ENCODE results near the gene TDRD6. TPM values are rescaled to one million over a fixed set of nuclear protein-coding genes. Genes with fewer than 3 reads are reported as not detected.
A peak's percentile ranks its signal among the peaks of the same experiment; 100 is the strongest.

TDRD6 gene
- total and polyA plus RNA-seq, 8 donors = 0.06 to 1.2 (median 0.37) TPM

- TF ChIP-seq, protein P1, sequence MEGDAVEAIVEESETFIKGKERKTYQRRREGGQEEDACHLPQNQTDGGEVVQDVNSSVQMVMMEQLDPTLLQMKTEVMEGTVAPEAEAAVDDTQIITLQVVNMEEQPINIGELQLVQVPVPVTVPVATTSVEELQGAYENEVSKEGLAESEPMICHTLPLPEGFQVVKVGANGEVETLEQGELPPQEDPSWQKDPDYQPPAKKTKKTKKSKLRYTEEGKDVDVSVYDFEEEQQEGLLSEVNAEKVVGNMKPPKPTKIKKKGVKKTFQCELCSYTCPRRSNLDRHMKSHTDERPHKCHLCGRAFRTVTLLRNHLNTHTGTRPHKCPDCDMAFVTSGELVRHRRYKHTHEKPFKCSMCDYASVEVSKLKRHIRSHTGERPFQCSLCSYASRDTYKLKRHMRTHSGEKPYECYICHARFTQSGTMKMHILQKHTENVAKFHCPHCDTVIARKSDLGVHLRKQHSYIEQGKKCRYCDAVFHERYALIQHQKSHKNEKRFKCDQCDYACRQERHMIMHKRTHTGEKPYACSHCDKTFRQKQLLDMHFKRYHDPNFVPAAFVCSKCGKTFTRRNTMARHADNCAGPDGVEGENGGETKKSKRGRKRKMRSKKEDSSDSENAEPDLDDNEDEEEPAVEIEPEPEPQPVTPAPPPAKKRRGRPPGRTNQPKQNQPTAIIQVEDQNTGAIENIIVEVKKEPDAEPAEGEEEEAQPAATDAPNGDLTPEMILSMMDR (IDR thresholded peaks at IDR 0.05) = no peak
- 0% methylated on average over 70 to 72 of the region's 72 CpGs for WGBS, 2 donors
- Histone ChIP-seq H3K9me3 (no peaks in the 10 kb centered on the region), H3K36me3 (no peaks in the 10 kb centered on the region), H3K27me3 (no peaks in the 10 kb centered on the region), H3K4me1 (peaks cover 0 to 16% (median 3%) of the 10 kb centered on the region in 3 donors), H3K27ac (peak within 1 kb of the TSS; percentile 54 to 91 (median 78)), H3K4me3 (peak within 1 kb of the TSS; percentile 50 to 95 (median 91))
- peak; percentile 95 to 98 (median 96) for DNase-seq
- intact Hi-C loops (cut with DNase I) = no loop called here
- peak; percentile 89 for FAIRE-seq
- ATAC-seq = peak; percentile 97 to 100 (median 99)
These were observed 34.9 kb upstream of the TDRD6 start, which contains the start of the genes CYP39A1 and SLC25A27 for GRCh38 chr6:46652603-46653438. Gene CYP39A1, minus strand, starts transcription at chr6:46652818. Its CDS starts 236 bp downstream, at chr6:46652582. Gene SLC25A27, plus strand, starts transcription at chr6:46652975. Its CDS starts 218 bp downstream, at chr6:46653193.

DNA sequence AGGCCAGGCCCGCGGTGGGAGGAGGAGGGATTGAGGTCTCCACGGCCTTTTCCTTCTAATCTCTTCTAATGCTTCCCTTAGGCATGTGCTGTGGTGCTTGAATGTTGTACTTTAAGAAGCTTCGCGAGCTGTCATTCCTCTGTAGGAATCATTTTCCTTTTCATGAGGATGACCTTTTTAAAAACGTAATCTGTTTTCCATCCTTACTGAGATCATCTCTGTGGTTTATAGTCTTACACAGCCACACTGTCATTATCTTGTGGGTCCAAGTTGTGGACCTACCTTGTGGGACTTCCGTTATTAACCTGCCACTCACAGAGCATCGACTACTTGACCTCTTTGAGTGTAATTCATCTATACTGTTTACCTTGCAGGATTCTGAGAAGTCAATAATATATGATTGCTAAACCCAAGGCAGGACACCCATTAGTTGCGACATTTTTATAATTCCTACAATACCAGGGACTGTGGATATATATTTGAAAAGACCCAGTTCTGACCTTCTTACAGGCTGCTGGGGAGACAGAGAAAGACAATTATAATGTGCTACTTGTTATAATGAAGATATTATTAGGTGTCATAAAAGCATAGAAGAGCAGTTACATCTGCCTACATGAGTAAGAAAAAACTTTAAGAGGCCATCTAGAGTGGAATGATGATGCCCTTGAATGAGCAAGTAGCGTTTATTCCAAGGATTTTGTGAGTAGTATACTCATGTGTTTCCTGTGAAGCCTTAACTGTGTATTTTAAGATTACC, 34.1 kb upstream of the TDRD6 start:
- intact Hi-C loops (cut with DNase I) = no loop called here
- peaks cover 0 to 16% (median 3%) of the 10 kb centered on the region in 3 donors for H3K4me1 ChIP-seq
- no peak for DNase-seq
- H3K4me3 ChIP-seq = peak overlapping the region; percentile 50 to 95 (median 91)
- H3K27me3 ChIP-seq = no peaks in the 10 kb centered on the region
- TF ChIP-seq, protein P1 (IDR thresholded peaks at IDR 0.05) = no peak
- no peaks in the 10 kb centered on the region for H3K36me3 ChIP-seq
- peak overlapping the region in 3 of 4 donors; percentile 54 to 91 (median 89) for H3K27ac ChIP-seq
- WGBS, 2 donors = 11% methylated on average over 10 of the region's 10 CpGs
- ATAC-seq = no peak
- no peaks in the 10 kb centered on the region for H3K9me3 ChIP-seq
- FAIRE-seq = no peak

- peaks cover 0 to 13% (median 3%) of the 10 kb centered on the region in 3 donors for H3K4me1 ChIP-seq
- intact Hi-C loops (cut with DNase I) = no loop called here
- TF ChIP-seq, protein P1 (IDR thresholded peaks at IDR 0.05) = peak in 1 of 4 donors; percentile 18
- DNase-seq (no peak), ATAC-seq (no peak), FAIRE-seq (no peak)
- H3K27me3 ChIP-seq = no peaks in the 10 kb centered on the region
- no peaks in the 10 kb centered on the region for H3K9me3 ChIP-seq
- no peak overlapping the region for H3K4me3 ChIP-seq
- no peak overlapping the region for H3K27ac ChIP-seq
- H3K36me3 ChIP-seq = no peaks in the 10 kb centered on the region
- 71% methylated on average over 6 of the region's 6 CpGs for WGBS, 2 donors
These were observed 31.9 kb upstream of the TDRD6 start for GRCh38 chr6:46655803-46656202.

- DNase-seq (no peak), ATAC-seq (no peak), FAIRE-seq (no peak)
- Histone ChIP-seq H3K27me3 (no peaks in the 10 kb centered on the region), H3K27ac (no peak overlapping the region), H3K4me1 (peaks cover 0 to 6% (median 3%) of the 10 kb centered on the region in 3 donors), H3K9me3 (no peaks in the 10 kb centered on the region), H3K4me3 (no peak overlapping the region), H3K36me3 (peaks cover 0 to 9% (median 0%) of the 10 kb centered on the region in 3 donors)
- intact Hi-C loops (cut with DNase I) = no loop called here
- TF ChIP-seq, protein P1 (IDR thresholded peaks at IDR 0.05) = no peak
These were observed 30.0 kb upstream of the TDRD6 start for GRCh38 chr6:46657642-46658041.

All from pancreas (tissue), 10 donors.